K562 (cell line): ENCODE data around the gene IL20RB. TPM values are rescaled to one million over a fixed set of nuclear protein-coding genes. Genes with fewer than 3 reads are reported as not detected.

Experiments used
- CBX8 ChIP-seq: fragments of 200-600 bp; sonication (generic); IDR thresholded peaks from 2 replicates; pipeline ENCODE4 v1.6.1; 2012; ENCODE audit warnings: borderline replicate concordance, mixed run types, low read depth, mild to moderate bottlenecking, moderate library complexity, mixed read lengths, low read length, control low read depth, inconsistent platforms; ENCODE audit not compliant: poor library complexity, severe bottlenecking; ENCODE audit errors: extremely low read depth
- HDAC2 ChIP-seq: fragments of 450-650 bp; IDR thresholded peaks from 2 replicates; pipeline ENCODE4 v1.6.1; 2016; ENCODE audit warnings: mild to moderate bottlenecking
- MCM2 ChIP-seq: fragments of 450-650 bp; IDR thresholded peaks from 2 replicates; pipeline ENCODE4 v1.6.1; 2017; ENCODE audit warnings: low read depth, mild to moderate bottlenecking
- MYNN ChIP-seq, 2 experiments: sonication (generic); formaldehyde crosslinking in 1 of 2; IDR thresholded peaks; 2 replicates each; pipeline versions ENCODE4 v1.5.0 to v1.6.1; 2016 to 2020; ENCODE audit warnings: antibody characterized with exemption in 1 of 2, missing genetic modification reagents in 1 of 2
- NCOA6 ChIP-seq: fragments of 450-650 bp; IDR thresholded peaks from 2 replicates; pipeline ENCODE4 v1.6.1; 2017; ENCODE audit warnings: mild to moderate bottlenecking
- NFATC3 ChIP-seq: fragments of 450-650 bp; IDR thresholded peaks from 2 replicates; pipeline ENCODE4 v1.6.1; 2017; ENCODE audit warnings: mild to moderate bottlenecking
- OTX1 ChIP-seq: fragments of 450-650 bp; formaldehyde crosslinking; IDR thresholded peaks from 2 replicates; pipeline ENCODE4 v1.4.0; 2022; ENCODE audit warnings: mild to moderate bottlenecking
- PTRF ChIP-seq: fragments of 450-650 bp; IDR thresholded peaks from 2 replicates; pipeline ENCODE4 v1.6.1; 2016; ENCODE audit warnings: mild to moderate bottlenecking, missing genetic modification characterization, missing compliant biosample characterization
- RNF2 ChIP-seq: sonication (generic); IDR thresholded peaks from 2 replicates; pipeline ENCODE4 v1.6.1; 2016
- ZNF316 ChIP-seq: fragments of 450-650 bp; IDR thresholded peaks from 2 replicates; pipeline ENCODE4 v1.6.1; 2016
- ZNF324 ChIP-seq: fragments of 250-450 bp; sonication (Bioruptor Pico); IDR thresholded peaks from 2 replicates; pipeline ENCODE4 v1.4.0; 2020; ENCODE audit warnings: mild to moderate bottlenecking
- polyA plus RNA-seq, 8 experiments: library from polyadenylated mRNA; depleted of rRNA in 4 of 8; stranded (reverse) in 5 of 8; unstranded in 3 of 8; fragments of >200 nt; fragmentation: Nextera tagmentation in 2 of 8; fragmentation: Illumina TruSeq in 1 of 8; extraction: Ambion mirVana in 2 of 8; extraction: Trizol in 1 of 8; gene quantifications; 2 replicates each; pipeline versions ENCODE4 v1.2.1 to v1.2.3, GENCODE V29; 2011 to 2014; ENCODE audit warnings: inconsistent platforms in 1 of 8, missing spikeins in 1 of 8
- total RNA-seq, 7 experiments: library from RNA; depleted of rRNA in 6 of 7; stranded (reverse); fragments of >200 nt in 6 of 7; fragmentation: Illumina TruSeq in 2 of 7; extraction: Trizol in 2 of 7; gene quantifications; 2 replicates each; pipeline versions ENCODE4 v1.2.1 to v1.2.3, GENCODE V29; 2011 to 2021; ENCODE audit warnings: low replicate concordance in 1 of 7
- TF ChIP-seq, protein P1 (sequence below): fragments of 450-650 bp; IDR thresholded peaks from one replicate; pipeline ENCODE4 v1.6.1; 2018; ENCODE audit warnings: mild to moderate bottlenecking, moderate library complexity; ENCODE audit not compliant: partially characterized antibody
- TF ChIP-seq, protein P2 (sequence below): sonication (generic); formaldehyde crosslinking; IDR thresholded peaks from 2 replicates; pipeline ENCODE4 v1.8.0; 2022; ENCODE audit warnings: mild to moderate bottlenecking, missing genetic modification reagents
- TF ChIP-seq, protein P3 (sequence below): sonication (generic); formaldehyde crosslinking; IDR thresholded peaks from 2 replicates; pipeline ENCODE4 v1.8.0; 2022; ENCODE audit warnings: mild to moderate bottlenecking, missing genetic modification reagents
- TF ChIP-seq, protein P4 (sequence below): fragments of 250-450 bp; sonication (Bioruptor Pico); IDR thresholded peaks from 2 replicates; pipeline ENCODE4 v1.5.0; 2021
- TF ChIP-seq, protein P5 (sequence below): sonication (generic); formaldehyde crosslinking; IDR thresholded peaks from 2 replicates; pipeline ENCODE4 v1.8.0; 2023; ENCODE audit warnings: mild to moderate bottlenecking, missing genetic modification reagents

Gene IL20RB
- total and polyA plus RNA-seq, 9 of the 15 experiments (the other 6 are each of a cell fraction or from before 2014, with no cell fraction given): 0.77 to 9.9 (median 6.1) TPM

DNA sequence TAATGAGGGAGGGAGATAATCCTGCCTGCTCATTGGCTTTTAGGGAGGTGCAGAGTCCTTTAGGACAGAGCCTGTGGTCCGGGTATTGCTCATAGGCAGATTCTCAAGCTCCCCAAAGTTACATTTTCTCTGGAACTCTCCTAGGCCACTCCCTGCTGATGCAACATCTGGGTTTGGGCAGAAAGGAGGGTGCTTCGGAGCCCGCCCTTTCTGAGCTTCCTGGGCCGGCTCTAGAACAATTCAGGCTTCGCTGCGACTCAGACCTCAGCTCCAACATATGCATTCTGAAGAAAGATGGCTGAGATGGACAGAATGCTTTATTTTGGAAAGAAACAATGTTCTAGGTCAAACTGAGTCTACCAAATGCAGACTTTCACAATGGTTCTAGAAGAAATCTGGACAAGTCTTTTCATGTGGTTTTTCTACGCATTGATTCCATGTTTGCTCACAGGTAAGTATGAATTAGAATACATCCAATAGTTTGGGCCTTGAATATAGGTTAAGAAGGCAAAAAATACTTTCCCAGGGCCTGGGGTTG, at the start of gene IL20RB (continued):
- TF ChIP-seq, protein P1, sequence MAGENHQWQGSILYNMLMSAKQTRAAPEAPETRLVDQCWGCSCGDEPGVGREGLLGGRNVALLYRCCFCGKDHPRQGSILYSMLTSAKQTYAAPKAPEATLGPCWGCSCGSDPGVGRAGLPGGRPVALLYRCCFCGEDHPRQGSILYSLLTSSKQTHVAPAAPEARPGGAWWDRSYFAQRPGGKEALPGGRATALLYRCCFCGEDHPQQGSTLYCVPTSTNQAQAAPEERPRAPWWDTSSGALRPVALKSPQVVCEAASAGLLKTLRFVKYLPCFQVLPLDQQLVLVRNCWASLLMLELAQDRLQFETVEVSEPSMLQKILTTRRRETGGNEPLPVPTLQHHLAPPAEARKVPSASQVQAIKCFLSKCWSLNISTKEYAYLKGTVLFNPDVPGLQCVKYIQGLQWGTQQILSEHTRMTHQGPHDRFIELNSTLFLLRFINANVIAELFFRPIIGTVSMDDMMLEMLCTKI: no peak
- no peak for TF ChIP-seq HDAC2
- no peak for TF ChIP-seq MYNN (IDR thresholded peaks at IDR 0.05)
- TF ChIP-seq MYNN (CRISPR knock-in tag; IDR thresholded peaks at IDR 0.05): no peak
- TF ChIP-seq, protein P2, sequence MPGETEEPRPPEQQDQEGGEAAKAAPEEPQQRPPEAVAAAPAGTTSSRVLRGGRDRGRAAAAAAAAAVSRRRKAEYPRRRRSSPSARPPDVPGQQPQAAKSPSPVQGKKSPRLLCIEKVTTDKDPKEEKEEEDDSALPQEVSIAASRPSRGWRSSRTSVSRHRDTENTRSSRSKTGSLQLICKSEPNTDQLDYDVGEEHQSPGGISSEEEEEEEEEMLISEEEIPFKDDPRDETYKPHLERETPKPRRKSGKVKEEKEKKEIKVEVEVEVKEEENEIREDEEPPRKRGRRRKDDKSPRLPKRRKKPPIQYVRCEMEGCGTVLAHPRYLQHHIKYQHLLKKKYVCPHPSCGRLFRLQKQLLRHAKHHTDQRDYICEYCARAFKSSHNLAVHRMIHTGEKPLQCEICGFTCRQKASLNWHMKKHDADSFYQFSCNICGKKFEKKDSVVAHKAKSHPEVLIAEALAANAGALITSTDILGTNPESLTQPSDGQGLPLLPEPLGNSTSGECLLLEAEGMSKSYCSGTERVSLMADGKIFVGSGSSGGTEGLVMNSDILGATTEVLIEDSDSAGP: no peak
- TF ChIP-seq, protein P3, sequence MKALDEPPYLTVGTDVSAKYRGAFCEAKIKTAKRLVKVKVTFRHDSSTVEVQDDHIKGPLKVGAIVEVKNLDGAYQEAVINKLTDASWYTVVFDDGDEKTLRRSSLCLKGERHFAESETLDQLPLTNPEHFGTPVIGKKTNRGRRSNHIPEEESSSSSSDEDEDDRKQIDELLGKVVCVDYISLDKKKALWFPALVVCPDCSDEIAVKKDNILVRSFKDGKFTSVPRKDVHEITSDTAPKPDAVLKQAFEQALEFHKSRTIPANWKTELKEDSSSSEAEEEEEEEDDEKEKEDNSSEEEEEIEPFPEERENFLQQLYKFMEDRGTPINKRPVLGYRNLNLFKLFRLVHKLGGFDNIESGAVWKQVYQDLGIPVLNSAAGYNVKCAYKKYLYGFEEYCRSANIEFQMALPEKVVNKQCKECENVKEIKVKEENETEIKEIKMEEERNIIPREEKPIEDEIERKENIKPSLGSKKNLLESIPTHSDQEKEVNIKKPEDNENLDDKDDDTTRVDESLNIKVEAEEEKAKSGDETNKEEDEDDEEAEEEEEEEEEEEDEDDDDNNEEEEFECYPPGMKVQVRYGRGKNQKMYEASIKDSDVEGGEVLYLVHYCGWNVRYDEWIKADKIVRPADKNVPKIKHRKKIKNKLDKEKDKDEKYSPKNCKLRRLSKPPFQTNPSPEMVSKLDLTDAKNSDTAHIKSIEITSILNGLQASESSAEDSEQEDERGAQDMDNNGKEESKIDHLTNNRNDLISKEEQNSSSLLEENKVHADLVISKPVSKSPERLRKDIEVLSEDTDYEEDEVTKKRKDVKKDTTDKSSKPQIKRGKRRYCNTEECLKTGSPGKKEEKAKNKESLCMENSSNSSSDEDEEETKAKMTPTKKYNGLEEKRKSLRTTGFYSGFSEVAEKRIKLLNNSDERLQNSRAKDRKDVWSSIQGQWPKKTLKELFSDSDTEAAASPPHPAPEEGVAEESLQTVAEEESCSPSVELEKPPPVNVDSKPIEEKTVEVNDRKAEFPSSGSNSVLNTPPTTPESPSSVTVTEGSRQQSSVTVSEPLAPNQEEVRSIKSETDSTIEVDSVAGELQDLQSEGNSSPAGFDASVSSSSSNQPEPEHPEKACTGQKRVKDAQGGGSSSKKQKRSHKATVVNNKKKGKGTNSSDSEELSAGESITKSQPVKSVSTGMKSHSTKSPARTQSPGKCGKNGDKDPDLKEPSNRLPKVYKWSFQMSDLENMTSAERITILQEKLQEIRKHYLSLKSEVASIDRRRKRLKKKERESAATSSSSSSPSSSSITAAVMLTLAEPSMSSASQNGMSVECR (CRISPR knock-in tag): no peak
- TF ChIP-seq, protein P4, sequence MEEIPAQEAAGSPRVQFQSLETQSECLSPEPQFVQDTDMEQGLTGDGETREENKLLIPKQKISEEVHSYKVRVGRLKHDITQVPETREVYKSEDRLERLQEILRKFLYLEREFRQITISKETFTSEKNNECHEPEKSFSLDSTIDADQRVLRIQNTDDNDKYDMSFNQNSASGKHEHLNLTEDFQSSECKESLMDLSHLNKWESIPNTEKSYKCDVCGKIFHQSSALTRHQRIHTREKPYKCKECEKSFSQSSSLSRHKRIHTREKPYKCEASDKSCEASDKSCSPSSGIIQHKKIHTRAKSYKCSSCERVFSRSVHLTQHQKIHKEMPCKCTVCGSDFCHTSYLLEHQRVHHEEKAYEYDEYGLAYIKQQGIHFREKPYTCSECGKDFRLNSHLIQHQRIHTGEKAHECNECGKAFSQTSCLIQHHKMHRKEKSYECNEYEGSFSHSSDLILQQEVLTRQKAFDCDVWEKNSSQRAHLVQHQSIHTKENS (CRISPR knock-in tag): no peak
- 0 out of 2 replicates have a peak, but pooled peaks have one; percentile 27 for TF ChIP-seq RNF2
- no peak for TF ChIP-seq NFATC3
- TF ChIP-seq MCM2: no peak
- no peak for TF ChIP-seq OTX1
- no peak for TF ChIP-seq ZNF316
- no peak for TF ChIP-seq PTRF (tag)
- TF ChIP-seq NCOA6: no peak
- TF ChIP-seq, protein P5, sequence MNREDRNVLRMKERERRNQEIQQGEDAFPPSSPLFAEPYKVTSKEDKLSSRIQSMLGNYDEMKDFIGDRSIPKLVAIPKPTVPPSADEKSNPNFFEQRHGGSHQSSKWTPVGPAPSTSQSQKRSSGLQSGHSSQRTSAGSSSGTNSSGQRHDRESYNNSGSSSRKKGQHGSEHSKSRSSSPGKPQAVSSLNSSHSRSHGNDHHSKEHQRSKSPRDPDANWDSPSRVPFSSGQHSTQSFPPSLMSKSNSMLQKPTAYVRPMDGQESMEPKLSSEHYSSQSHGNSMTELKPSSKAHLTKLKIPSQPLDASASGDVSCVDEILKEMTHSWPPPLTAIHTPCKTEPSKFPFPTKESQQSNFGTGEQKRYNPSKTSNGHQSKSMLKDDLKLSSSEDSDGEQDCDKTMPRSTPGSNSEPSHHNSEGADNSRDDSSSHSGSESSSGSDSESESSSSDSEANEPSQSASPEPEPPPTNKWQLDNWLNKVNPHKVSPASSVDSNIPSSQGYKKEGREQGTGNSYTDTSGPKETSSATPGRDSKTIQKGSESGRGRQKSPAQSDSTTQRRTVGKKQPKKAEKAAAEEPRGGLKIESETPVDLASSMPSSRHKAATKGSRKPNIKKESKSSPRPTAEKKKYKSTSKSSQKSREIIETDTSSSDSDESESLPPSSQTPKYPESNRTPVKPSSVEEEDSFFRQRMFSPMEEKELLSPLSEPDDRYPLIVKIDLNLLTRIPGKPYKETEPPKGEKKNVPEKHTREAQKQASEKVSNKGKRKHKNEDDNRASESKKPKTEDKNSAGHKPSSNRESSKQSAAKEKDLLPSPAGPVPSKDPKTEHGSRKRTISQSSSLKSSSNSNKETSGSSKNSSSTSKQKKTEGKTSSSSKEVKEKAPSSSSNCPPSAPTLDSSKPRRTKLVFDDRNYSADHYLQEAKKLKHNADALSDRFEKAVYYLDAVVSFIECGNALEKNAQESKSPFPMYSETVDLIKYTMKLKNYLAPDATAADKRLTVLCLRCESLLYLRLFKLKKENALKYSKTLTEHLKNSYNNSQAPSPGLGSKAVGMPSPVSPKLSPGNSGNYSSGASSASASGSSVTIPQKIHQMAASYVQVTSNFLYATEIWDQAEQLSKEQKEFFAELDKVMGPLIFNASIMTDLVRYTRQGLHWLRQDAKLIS (CRISPR knock-in tag): no peak
- no peak for TF ChIP-seq ZNF324 (CRISPR knock-in tag)
- no peak for TF ChIP-seq CBX8
